Stomach (tissue), 4 donors: ENCODE data around the gene PSAP.

Experiments
- POLR2A ChIP-seq, 4 donors: fragments of 450-650 bp; IDR thresholded peaks; one replicate each; pipeline ENCODE4 v1.6.1; 2016; ENCODE audit warnings: antibody characterized with exemption in 4 of 4, control low read depth in 2 of 4, mild to moderate bottlenecking in 1 of 4, moderate library complexity in 1 of 4
- POLR2AphosphoS5 ChIP-seq, 3 donors: sonication (generic); formaldehyde crosslinking; IDR thresholded peaks; one replicate each; pipeline ENCODE4 v1.6.1; 2016; ENCODE audit warnings: antibody characterized with exemption in 3 of 3
- TF ChIP-seq, protein P1 (sequence below), 7 experiments: fragments of 450-650 bp in 4 of 7; fragments of 200-600 bp in 3 of 7; sonication (generic) in 3 of 7; IDR thresholded peaks; one replicate each; pipeline ENCODE4 v1.5.1; 2016 to 2019; ENCODE audit warnings: antibody characterized with exemption in 7 of 7, control low read depth in 2 of 7, mild to moderate bottlenecking in 1 of 7

DNA sequence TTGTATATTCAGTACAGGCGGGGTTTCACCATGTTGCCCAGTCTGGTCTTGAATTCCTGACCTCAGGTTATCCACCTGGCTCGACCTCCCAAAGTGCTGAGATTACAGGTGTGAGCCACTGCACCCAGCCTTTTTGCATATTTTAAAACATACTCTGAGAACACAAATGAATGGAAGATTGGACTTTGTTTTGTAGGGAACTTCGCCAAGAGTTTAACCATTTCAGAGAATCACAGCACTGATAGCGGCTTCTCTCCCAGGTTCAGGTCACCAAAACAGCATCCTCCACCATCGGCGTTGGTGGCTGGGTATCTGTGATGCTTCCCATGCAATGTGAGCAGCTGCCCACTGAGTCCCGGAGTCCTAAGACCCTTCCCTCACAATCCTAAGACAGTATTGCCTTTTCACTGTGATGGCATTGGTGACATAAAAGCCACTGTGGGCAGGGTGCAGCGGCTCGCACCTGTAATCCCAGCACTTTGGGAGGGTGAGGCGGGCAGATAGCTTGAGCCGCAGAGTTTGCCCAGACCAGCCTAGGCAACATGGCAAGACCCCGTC lies 42.3 kb upstream of the PSAP start:
- no peak for TF ChIP-seq POLR2AphosphoS5 (IDR thresholded peaks at IDR 0.05)
- TF ChIP-seq, protein P1, sequence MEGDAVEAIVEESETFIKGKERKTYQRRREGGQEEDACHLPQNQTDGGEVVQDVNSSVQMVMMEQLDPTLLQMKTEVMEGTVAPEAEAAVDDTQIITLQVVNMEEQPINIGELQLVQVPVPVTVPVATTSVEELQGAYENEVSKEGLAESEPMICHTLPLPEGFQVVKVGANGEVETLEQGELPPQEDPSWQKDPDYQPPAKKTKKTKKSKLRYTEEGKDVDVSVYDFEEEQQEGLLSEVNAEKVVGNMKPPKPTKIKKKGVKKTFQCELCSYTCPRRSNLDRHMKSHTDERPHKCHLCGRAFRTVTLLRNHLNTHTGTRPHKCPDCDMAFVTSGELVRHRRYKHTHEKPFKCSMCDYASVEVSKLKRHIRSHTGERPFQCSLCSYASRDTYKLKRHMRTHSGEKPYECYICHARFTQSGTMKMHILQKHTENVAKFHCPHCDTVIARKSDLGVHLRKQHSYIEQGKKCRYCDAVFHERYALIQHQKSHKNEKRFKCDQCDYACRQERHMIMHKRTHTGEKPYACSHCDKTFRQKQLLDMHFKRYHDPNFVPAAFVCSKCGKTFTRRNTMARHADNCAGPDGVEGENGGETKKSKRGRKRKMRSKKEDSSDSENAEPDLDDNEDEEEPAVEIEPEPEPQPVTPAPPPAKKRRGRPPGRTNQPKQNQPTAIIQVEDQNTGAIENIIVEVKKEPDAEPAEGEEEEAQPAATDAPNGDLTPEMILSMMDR (IDR thresholded peaks at IDR 0.05) = no peak
- no peak for TF ChIP-seq POLR2A (IDR thresholded peaks at IDR 0.05)
